GM06990 (cell line): ENCODE results near the gene IL17B.

Experiments used
- DNase-seq: peaks from one replicate; pipeline ENCODE4 v3.0.0-alpha.2; 2011; ENCODE audit not compliant: insufficient read length; ENCODE audit errors: extremely low read depth
- H3K27me3 ChIP-seq: replicated peaks from 2 replicates; pipeline ENCODE4 v1.6.0; 2011; ENCODE audit warnings: low read length; ENCODE audit not compliant: control insufficient read depth, insufficient read depth
- H3K36me3 ChIP-seq: 2 replicates; pipeline ENCODE4 v1.5.1; 2011; ENCODE audit warnings: low read length; ENCODE audit not compliant: control insufficient read depth, insufficient read depth
- H3K4me3 ChIP-seq: replicated peaks from 2 replicates; pipeline ENCODE4 v1.5.1; 2011; ENCODE audit warnings: low read depth, mild to moderate bottlenecking, control low read depth, low read length
- CTCF ChIP-seq: IDR thresholded peaks from 2 replicates; pipeline ENCODE4 v1.5.1; 2011; ENCODE audit warnings: low read length, control low read depth, mild to moderate bottlenecking, inconsistent platforms; ENCODE audit not compliant: insufficient read depth, poor library complexity, severe bottlenecking

The IL17B gene

DNA sequence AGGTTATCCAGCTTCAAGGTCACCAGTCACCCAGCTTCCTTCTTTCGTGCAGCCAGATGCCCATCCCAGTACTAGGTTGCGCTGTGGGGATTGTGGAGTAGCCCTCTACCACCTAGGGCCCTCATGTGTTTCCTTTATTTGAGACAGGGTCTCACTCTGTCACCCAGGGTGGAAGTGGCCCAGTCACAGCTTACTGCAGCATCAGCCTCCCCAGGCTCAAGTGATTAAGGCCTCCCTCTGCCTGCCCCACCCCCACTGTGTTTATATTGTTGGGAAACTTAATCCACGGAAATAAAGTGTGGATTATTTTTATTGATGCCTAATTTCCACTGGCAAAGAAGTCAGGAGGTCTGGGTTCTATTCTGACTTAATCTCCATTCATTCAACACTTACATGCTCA, 4.3 kb downstream of the IL17B start:
- H3K4me3 ChIP-seq: no peak overlapping the region
- TF ChIP-seq CTCF: no peak
- DNase-seq: no peak
- H3K27me3 ChIP-seq: no peaks in the 10 kb centered on the region; the same call in 1 of the 2 replicates
- no peaks in the 10 kb centered on the region for H3K36me3 ChIP-seq

GRCh38 chr5:149374303-149374702, 4.8 kb downstream of the IL17B start:
- Histone ChIP-seq H3K27me3 (no peaks in the 10 kb centered on the region; the same call in 1 of the 2 replicates), H3K36me3 (no peaks in the 10 kb centered on the region), H3K4me3 (no peak overlapping the region)
- no peak for DNase-seq
- TF ChIP-seq CTCF: no peak

- Histone ChIP-seq H3K36me3 (no peaks in the 10 kb centered on the region; the same call in 1 of the 2 replicates), H3K4me3 (no peak overlapping the region), H3K27me3 (no peaks in the 10 kb centered on the region)
- TF ChIP-seq CTCF: no peak
- DNase-seq: no peak
Observed at GRCh38 chr5:149372932-149373331, 6.2 kb downstream of the IL17B start.

DNA sequence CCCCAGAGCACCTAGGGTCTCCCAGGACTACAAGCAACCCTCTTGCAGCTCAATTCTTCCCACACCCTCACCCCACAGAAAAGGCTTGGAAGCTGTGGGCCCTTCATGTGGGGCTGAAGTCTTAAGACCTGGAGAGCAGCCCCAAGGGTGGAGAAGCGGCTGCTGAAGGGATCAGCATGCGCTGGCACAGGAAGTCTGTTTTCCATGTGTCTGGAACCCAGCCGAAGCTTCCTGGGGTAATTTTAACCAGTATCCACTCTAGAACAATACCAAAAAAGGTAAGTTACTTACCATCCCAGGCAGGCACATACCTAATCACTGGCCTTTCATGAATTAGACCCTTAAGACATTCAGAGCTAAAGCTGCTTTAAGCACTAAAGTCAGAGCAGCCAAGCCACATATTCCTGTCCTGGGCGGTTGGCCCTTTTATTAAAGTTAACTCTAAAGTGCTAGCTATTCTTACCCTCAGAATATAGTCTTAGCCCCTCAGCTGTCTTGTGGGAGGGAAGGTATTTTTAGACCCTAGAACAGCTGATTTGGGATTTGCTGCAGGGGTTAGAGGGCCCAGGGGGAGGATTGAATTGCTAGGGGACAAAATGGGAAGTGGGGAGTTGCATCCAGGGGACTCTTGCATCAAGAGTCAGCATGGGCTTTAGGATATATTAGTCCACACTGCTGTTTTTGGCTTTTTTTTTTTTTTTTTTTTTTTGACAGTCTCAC, 6.9 kb downstream of the IL17B start:
- no peak for TF ChIP-seq CTCF
- Histone ChIP-seq H3K36me3 (no peaks in the 10 kb centered on the region; the same call in 1 of the 2 replicates), H3K27me3 (no peaks in the 10 kb centered on the region), H3K4me3 (no peak overlapping the region)
- no peak for DNase-seq

GRCh38 chr5:149371296-149371962, 7.7 kb downstream of the IL17B start:
- Histone ChIP-seq H3K27me3 (no peaks in the 10 kb centered on the region), H3K36me3 (no peaks in the 10 kb centered on the region; the same call in 1 of the 2 replicates), H3K4me3 (no peak overlapping the region)
- no peak for DNase-seq
- TF ChIP-seq CTCF: peak; percentile 90
